HEK293 (cell line): ENCODE measurements around the gene ASB16.
A peak's percentile ranks its signal among the peaks of the same experiment; 100 is the strongest.

Experiments
- CTCF ChIA-PET: fragments of 350-600 bp; formaldehyde crosslinking; extraction: SDS; loops from one replicate; lab custom pipeline; 2021; ENCODE audit warnings: antibody characterized with exemption; lab: Yijun Ruan, JAX
- POLR2A ChIA-PET: fragments of 300-600 bp; formaldehyde crosslinking; extraction: SDS; loops from one replicate; lab custom pipeline; 2020; ENCODE audit warnings: antibody characterized with exemption, inconsistent platforms; lab: Yijun Ruan, JAX
- H3K27ac ChIP-seq: fragments of 200-500 bp; sonication (Bioruptor generic); 2 replicates; pipeline ENCODE4 v1.5.1; 2014; ENCODE audit warnings: low read depth, low read length, control low read depth, inconsistent platforms; ENCODE audit errors: extremely low read depth
- H3K36me3 ChIP-seq, 2 experiments: fragments of 200-500 bp in 1 of 2; sonication (Bioruptor generic) in 1 of 2; 1 replicate in 1 of 2; 2 replicates in 1 of 2; pipeline ENCODE4 v1.5.1; 2014 to 2017; ENCODE audit warnings: inconsistent platforms in 2 of 2, low read length in 2 of 2; ENCODE audit not compliant: control insufficient read depth in 2 of 2, insufficient read depth in 1 of 2
- H3K4me1 ChIP-seq: fragments of 200-500 bp; sonication (Bioruptor generic); 2 replicates; pipeline ENCODE4 v1.5.1; 2014; ENCODE audit warnings: mild to moderate bottlenecking, low read length, inconsistent platforms; ENCODE audit not compliant: control insufficient read depth, insufficient read depth
- H3K4me3 ChIP-seq: 2 replicates; pipeline ENCODE4 v1.5.1; 2011; ENCODE audit warnings: low read depth, mild to moderate bottlenecking, control low read depth, low read length, moderate library complexity
- H3K9me3 ChIP-seq: fragments of 200-500 bp; sonication (Bioruptor generic); 2 replicates; pipeline ENCODE4 v1.5.1; 2014; ENCODE audit warnings: low read depth, low read length, inconsistent platforms; ENCODE audit not compliant: control insufficient read depth, insufficient read depth
- GLIS1 ChIP-seq: fragments of 450-650 bp; formaldehyde crosslinking; IDR thresholded peaks from 2 replicates; pipeline ENCODE4 v1.5.1; 2016; ENCODE audit warnings: missing biosample characterization, missing genetic modification characterization
- GLIS2 ChIP-seq: fragments of 450-650 bp; formaldehyde crosslinking; IDR thresholded peaks from 2 replicates; pipeline ENCODE4 v1.5.1; 2016; ENCODE audit warnings: missing biosample characterization, missing genetic modification characterization
- KLF8 ChIP-seq: fragments of 450-650 bp; formaldehyde crosslinking; IDR thresholded peaks from 2 replicates; pipeline ENCODE4 v1.5.1; 2016; ENCODE audit warnings: missing biosample characterization, missing genetic modification characterization
- PRDM2 ChIP-seq: fragments of 450-650 bp; formaldehyde crosslinking; IDR thresholded peaks from 2 replicates; pipeline ENCODE4 v1.5.1; 2016; ENCODE audit warnings: missing biosample characterization, missing genetic modification characterization, borderline replicate concordance
- PRDM4 ChIP-seq: fragments of 450-650 bp; formaldehyde crosslinking; IDR thresholded peaks from 2 replicates; pipeline ENCODE4 v1.5.1; 2017; ENCODE audit warnings: missing biosample characterization, missing genetic modification characterization
- TCF7L2 ChIP-seq: IDR thresholded peaks from 2 replicates; pipeline ENCODE4 v1.6.1; 2011; ENCODE audit warnings: low read depth, mild to moderate bottlenecking, inconsistent platforms, low read length, moderate library complexity, borderline replicate concordance
- ZNF138 ChIP-seq: fragments of 450-650 bp; formaldehyde crosslinking; IDR thresholded peaks from 2 replicates; pipeline ENCODE4 v1.5.1; 2016; ENCODE audit warnings: missing biosample characterization, missing genetic modification characterization, borderline replicate concordance
- ZNF140 ChIP-seq: fragments of 450-650 bp; formaldehyde crosslinking; IDR thresholded peaks from 2 replicates; pipeline ENCODE4 v1.5.1; 2016; ENCODE audit warnings: missing biosample characterization, missing genetic modification characterization
- ZNF184 ChIP-seq: fragments of 450-650 bp; IDR thresholded peaks from 2 replicates; pipeline ENCODE4 v1.5.1; 2018; ENCODE audit warnings: missing biosample characterization, mild to moderate bottlenecking, missing genetic modification characterization
- ZNF580 ChIP-seq: fragments of 450-650 bp; formaldehyde crosslinking; IDR thresholded peaks from 2 replicates; pipeline ENCODE4 v1.5.1; 2016; ENCODE audit warnings: missing biosample characterization, missing genetic modification characterization
- ZNF600 ChIP-seq: fragments of 450-650 bp; formaldehyde crosslinking; IDR thresholded peaks from 2 replicates; pipeline ENCODE4 v1.5.1; 2016; ENCODE audit warnings: missing biosample characterization, missing genetic modification characterization
- ZNF747 ChIP-seq: fragments of 450-650 bp; formaldehyde crosslinking; IDR thresholded peaks from 2 replicates; pipeline ENCODE4 v1.5.1; 2016; ENCODE audit warnings: missing biosample characterization, missing genetic modification characterization

ASB16 gene

GRCh38 chr17:44171931-44172455 lies 1.5 kb downstream of the ASB16 start:
- Histone ChIP-seq H3K4me3 (no peak overlapping the region), H3K9me3 (no peaks in the 10 kb centered on the region), H3K27ac (no peak overlapping the region), H3K4me1 (peaks cover 6% of the 10 kb centered on the region; the same call in 1 of the 2 replicates), H3K36me3 (peaks cover 6 to 12% of the 10 kb centered on the region in 2 experiments; a peak in 2 of 3 replicates)
- POLR2A ChIA-PET = interaction anchor here (0.6 to 3.1 kb wide), 4 partner anchors 14 to 173 kb away, joined by 3 to 19 read pairs (median 3); partner anchors contain the start of genes GRN, LSM12 and TMUB2
- TF ChIP-seq GLIS2 (tag by site-specific recombination) (peak; percentile 18; the same call in 1 of the 2 replicates), ZNF600 (tag by site-specific recombination) (peak; percentile 21; the same call in 1 of the 2 replicates), ZNF140 (tag by site-specific recombination) (no peak)
- CTCF ChIA-PET = interaction anchor here (0.6 to 1.5 kb wide), 9 partner anchors 13 to 351 kb away, joined by 3 to 5 read pairs (median 3); no protein-coding TSS in a partner anchor

GRCh38 chr17:44174427-44174826 lies 3.9 kb downstream of the ASB16 start:
- TF ChIP-seq PRDM4 (0 out of 2 replicates have a peak, but pooled peaks have one; percentile 40), TCF7L2 (no peak)
- ChIA-PET POLR2A (interaction anchor here (0.7 to 1.9 kb wide), 3 partner anchors 12 to 153 kb away, joined by 3 to 4 read pairs (median 4); no protein-coding TSS in a partner anchor), CTCF (interaction anchor here (0.7 to 1.2 kb wide), 2 partner anchors 24 to 176 kb away, joined by 3 read pairs; no protein-coding TSS in a partner anchor)
- Histone ChIP-seq H3K36me3 (peaks cover 9 to 33% of the 10 kb centered on the region in 2 experiments; a peak in 2 of 3 replicates), H3K4me1 (peaks cover 3% of the 10 kb centered on the region; the same call in 1 of the 2 replicates), H3K4me3 (no peak overlapping the region), H3K27ac (no peak overlapping the region), H3K9me3 (no peaks in the 10 kb centered on the region)

- Histone ChIP-seq H3K27ac (no peak overlapping the region), H3K9me3 (no peaks in the 10 kb centered on the region), H3K4me3 (no peak overlapping the region), H3K4me1 (no peaks in the 10 kb centered on the region), H3K36me3 (peaks cover 9 to 33% of the 10 kb centered on the region in 2 experiments; a peak in 2 of 3 replicates)
- ChIA-PET CTCF (interaction anchor here (0.6 to 0.7 kb wide), 3 partner anchors 22 to 1391 kb away, joined by 4 read pairs; no protein-coding TSS in a partner anchor), POLR2A (interaction anchor here (1.0 kb wide), 1 partner anchor 42 kb away, joined by 3 read pairs; no protein-coding TSS in a partner anchor)
- 0 out of 2 replicates have a peak, but pooled peaks have one; percentile 15 for TF ChIP-seq GLIS1 (tag by site-specific recombination)
- TF ChIP-seq PRDM4 = no peak
Observed at GRCh38 chr17:44176257-44176656, 5.8 kb downstream of the ASB16 start.

- Histone ChIP-seq H3K4me3 (no peak overlapping the region), H3K27ac (no peak overlapping the region), H3K36me3 (peaks cover 14 to 38% of the 10 kb centered on the region in 2 experiments; a peak in 2 of 3 replicates), H3K4me1 (no peaks in the 10 kb centered on the region), H3K9me3 (no peaks in the 10 kb centered on the region)
- CTCF ChIA-PET = interaction anchor here (0.6 kb wide), 2 partner anchors 93 to 1392 kb away, joined by 3 to 4 read pairs; no protein-coding TSS in a partner anchor
- POLR2A ChIA-PET = interaction anchor here (1.0 kb wide), 1 partner anchor 41 kb away, joined by 3 read pairs; no protein-coding TSS in a partner anchor
- TF ChIP-seq ZNF138 (tag by site-specific recombination) = no peak
- TF ChIP-seq ZNF580 (tag by site-specific recombination) = no peak
- no peak for TF ChIP-seq KLF8 (tag by site-specific recombination)
- TF ChIP-seq PRDM2 = no peak
- no peak for TF ChIP-seq ZNF747 (tag by site-specific recombination)
- no peak for TF ChIP-seq ZNF184
Observed at GRCh38 chr17:44176671-44177501, 6.4 kb downstream of the ASB16 start.
